Caco-2 (cell line): ENCODE results near the gene NPAS2. TPM values are rescaled to one million over a fixed set of nuclear protein-coding genes. Genes with fewer than 3 reads are reported as not detected.

ENCODE experiments used
- BruUV-seq: library from RNA; stranded (reverse); fragments of 400-500 nt; replicated peaks from 2 replicates; lab custom pipeline; 2021; lab: Mats Ljungman, UMichigan
- CTCF ChIA-PET: fragments of 300-600 bp; sonication (Branson Sonifier 250); formaldehyde crosslinking; loops from one replicate; lab custom pipeline; 2022; ENCODE audit warnings: antibody characterized with exemption; lab: Charles Lee
- POLR2A ChIA-PET: fragments of 300-600 bp; sonication (Branson Sonifier 250); formaldehyde crosslinking; loops from one replicate; lab custom pipeline; 2022; ENCODE audit warnings: antibody characterized with exemption; lab: Charles Lee
- DNase-seq, 2 experiments: peaks; one replicate each; pipeline versions ENCODE4 v3.0.0 to v3.0.0-alpha.2; 2020 to 2022
- H3K27me3 ChIP-seq: replicated peaks from 2 replicates; pipeline ENCODE4 v1.6.0; 2011; ENCODE audit warnings: low read length; ENCODE audit not compliant: control insufficient read depth, insufficient read depth
- H3K36me3 ChIP-seq: 2 replicates; pipeline ENCODE4 v1.5.1; 2011; ENCODE audit warnings: low read length; ENCODE audit not compliant: control insufficient read depth, insufficient read depth
- H3K4me1 ChIP-seq: fragments of 250-450 bp; sonication (Bioruptor Pico); 2 replicates; pipeline ENCODE4 v1.5.1; 2020; ENCODE audit warnings: mild to moderate bottlenecking
- H3K4me3 ChIP-seq: 2 replicates; pipeline ENCODE4 v1.5.1; 2011; ENCODE audit warnings: low read depth, mild to moderate bottlenecking, control low read depth, low read length
- H3K9me3 ChIP-seq: fragments of 250-450 bp; sonication (Bioruptor Pico); 2 replicates; pipeline ENCODE4 v1.5.1; 2020; ENCODE audit warnings: mild to moderate bottlenecking, moderate library complexity
- H3K27ac Mint-ChIP-seq: one replicate; pipeline ENCODE4 v1.8.0; 2022; ENCODE audit warnings: mixed read lengths; ENCODE audit not compliant: unreplicated experiment
- H3K27me3 Mint-ChIP-seq: one replicate; pipeline ENCODE4 v1.8.0; 2022; ENCODE audit warnings: mixed read lengths; ENCODE audit not compliant: insufficient read depth, unreplicated experiment
- H3K36me3 Mint-ChIP-seq: one replicate; pipeline ENCODE4 v1.8.0; 2022; ENCODE audit warnings: mild to moderate bottlenecking, mixed read lengths; ENCODE audit not compliant: insufficient read depth, unreplicated experiment
- H3K4me1 Mint-ChIP-seq: one replicate; pipeline ENCODE4 v1.8.0; 2022; ENCODE audit warnings: low read depth, mixed read lengths; ENCODE audit not compliant: unreplicated experiment
- H3K4me3 Mint-ChIP-seq: one replicate; pipeline ENCODE4 v1.8.0; 2022; ENCODE audit warnings: mild to moderate bottlenecking, moderate library complexity, mixed read lengths; ENCODE audit not compliant: unreplicated experiment
- H3K9me3 Mint-ChIP-seq: one replicate; pipeline ENCODE4 v1.8.0; 2022; ENCODE audit warnings: mixed read lengths; ENCODE audit not compliant: unreplicated experiment
- CTCF ChIP-seq, 2 experiments: fragments of 200-600 bp in 1 of 2; IDR thresholded peaks; 1 replicate in 1 of 2; 2 replicates in 1 of 2; pipeline versions ENCODE4 v1.5.1 to v1.8.0; 2011 to 2022; ENCODE audit warnings: antibody characterized with exemption in 1 of 2, control low read depth in 1 of 2, inconsistent platforms in 1 of 2, low read depth in 1 of 2, low read length in 1 of 2, mild to moderate bottlenecking in 1 of 2, moderate library complexity in 1 of 2; ENCODE audit not compliant: insufficient read depth in 1 of 2, severe bottlenecking in 1 of 2, unreplicated experiment in 1 of 2
- intact Hi-C: fragments of 100-400 bp; cut with micrococcal nuclease; formaldehyde crosslinking; loops from one replicate; pipeline ENCODE4 v1.10.0; 2022; ENCODE audit not compliant: unreplicated experiment
- total RNA-seq: library from RNA; stranded (reverse); gene quantifications from 2 replicates; pipeline ENCODE4 v1.2.3, GENCODE V29; 2022

The NPAS2 gene
- total RNA-seq, 1 experiment from 2014 or later: 2.8 TPM

- Mint-ChIP-seq H3K27me3 (peaks cover 2% of the 10 kb centered on the region), H3K4me1 (peaks cover 4% of the 10 kb centered on the region), H3K9me3 (no peaks in the 10 kb centered on the region), H3K36me3 (no peaks in the 10 kb centered on the region), H3K27ac (no peak overlapping the region), H3K4me3 (no peak overlapping the region)
- ChIA-PET CTCF (no interaction called here), POLR2A (no interaction called here)
- no peaks in the 10 kb centered on the region for H3K36me3 ChIP-seq
- BruUV-seq: no TSS peak
- no peaks in the 10 kb centered on the region for H3K27me3 ChIP-seq
- H3K4me3 ChIP-seq: no peak overlapping the region
- no peaks in the 10 kb centered on the region for H3K4me1 ChIP-seq
- no peaks in the 10 kb centered on the region for H3K9me3 ChIP-seq
- no peak for TF ChIP-seq CTCF (IDR thresholded peaks at IDR 0.05; ENCODE audit: insufficient read depth in 1 of 2, low read depth in 1 of 2, low read length in 1 of 2, severe bottlenecking in 1 of 2, unreplicated experiment in 1 of 2)
- no peak for DNase-seq
- intact Hi-C loops: no loop called here
These were observed 119.5 kb downstream of the NPAS2 start for GRCh38 chr2:100939445-100939844.

- H3K9me3 Mint-ChIP-seq: no peaks in the 10 kb centered on the region
- Histone ChIP-seq H3K4me1 (no peaks in the 10 kb centered on the region), H3K27me3 (no peaks in the 10 kb centered on the region), H3K4me3 (no peak overlapping the region), H3K36me3 (no peaks in the 10 kb centered on the region), H3K9me3 (no peaks in the 10 kb centered on the region)
- intact Hi-C loops: no loop called here
- no peak for TF ChIP-seq CTCF (IDR thresholded peaks at IDR 0.05; ENCODE audit: insufficient read depth in 1 of 2, low read depth in 1 of 2, low read length in 1 of 2, severe bottlenecking in 1 of 2, unreplicated experiment in 1 of 2)
- DNase-seq: no peak
- no peaks in the 10 kb centered on the region for H3K36me3 Mint-ChIP-seq
- H3K27ac Mint-ChIP-seq: no peak overlapping the region
- H3K27me3 Mint-ChIP-seq: no peaks in the 10 kb centered on the region
- H3K4me1 Mint-ChIP-seq: peaks cover 4% of the 10 kb centered on the region
- no peak overlapping the region for H3K4me3 Mint-ChIP-seq
- CTCF ChIA-PET: no interaction called here
- no TSS peak for BruUV-seq
- POLR2A ChIA-PET: no interaction called here
These were observed 120.3 kb downstream of the NPAS2 start for GRCh38 chr2:100940240-100940639.

GRCh38 chr2:100940766-100941645 is 121.1 kb downstream of the NPAS2 start:
- H3K4me1 Mint-ChIP-seq: peaks cover 4% of the 10 kb centered on the region
- no peaks in the 10 kb centered on the region for H3K36me3 Mint-ChIP-seq
- H3K27me3 ChIP-seq: no peaks in the 10 kb centered on the region
- intact Hi-C loops: no loop called here
- no TSS peak for BruUV-seq
- no peaks in the 10 kb centered on the region for H3K27me3 Mint-ChIP-seq
- H3K4me3 ChIP-seq: no peak overlapping the region
- H3K9me3 ChIP-seq: no peaks in the 10 kb centered on the region
- no peak for TF ChIP-seq CTCF (IDR thresholded peaks at IDR 0.05; ENCODE audit: insufficient read depth in 1 of 2, low read depth in 1 of 2, low read length in 1 of 2, severe bottlenecking in 1 of 2, unreplicated experiment in 1 of 2)
- CTCF ChIA-PET: no interaction called here
- DNase-seq: no peak
- H3K27ac Mint-ChIP-seq: no peak overlapping the region
- POLR2A ChIA-PET: no interaction called here
- H3K4me1 ChIP-seq: no peaks in the 10 kb centered on the region
- no peak overlapping the region for H3K4me3 Mint-ChIP-seq
- H3K9me3 Mint-ChIP-seq: no peaks in the 10 kb centered on the region
- H3K36me3 ChIP-seq: no peaks in the 10 kb centered on the region
